Measurements from ENCODE around the gene CBX5.
"Not testable (repeated sequence)": the region's sequence is repeated elsewhere in the genome, so short reads cannot be mapped to it uniquely, and the experiment has no call there.

The CBX5 gene

DNA sequence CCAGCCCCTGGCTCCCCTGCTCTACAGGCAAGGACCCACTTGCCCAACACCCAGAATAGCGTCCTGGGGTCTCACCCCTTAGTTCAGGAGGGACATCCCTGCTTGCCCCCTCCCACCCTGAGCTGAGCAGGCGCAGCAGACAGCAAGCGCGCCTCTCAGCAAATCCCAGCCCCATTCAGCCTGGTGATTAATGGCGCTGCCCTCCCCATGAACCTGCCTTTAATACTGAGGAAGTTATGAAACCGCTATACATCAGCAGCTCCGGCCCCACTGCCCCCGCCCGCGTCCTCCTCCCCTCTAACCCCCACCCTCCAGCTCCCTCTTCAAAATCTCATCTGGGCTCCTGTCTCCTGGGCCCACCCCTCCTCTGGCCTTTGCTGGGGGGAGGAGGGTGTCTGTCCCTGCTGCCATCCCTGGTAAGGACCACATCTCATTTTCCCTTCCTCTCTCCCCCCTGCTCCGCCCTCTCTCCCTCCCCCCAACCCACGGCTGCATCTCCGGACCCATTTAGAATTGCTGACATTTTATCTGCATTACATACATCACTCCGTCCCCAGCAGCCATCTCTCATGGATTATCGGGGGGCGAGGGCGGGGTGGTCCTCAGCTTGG is 84.1 kb downstream of the CBX5 start:
- no peak for DNase-seq

DNA sequence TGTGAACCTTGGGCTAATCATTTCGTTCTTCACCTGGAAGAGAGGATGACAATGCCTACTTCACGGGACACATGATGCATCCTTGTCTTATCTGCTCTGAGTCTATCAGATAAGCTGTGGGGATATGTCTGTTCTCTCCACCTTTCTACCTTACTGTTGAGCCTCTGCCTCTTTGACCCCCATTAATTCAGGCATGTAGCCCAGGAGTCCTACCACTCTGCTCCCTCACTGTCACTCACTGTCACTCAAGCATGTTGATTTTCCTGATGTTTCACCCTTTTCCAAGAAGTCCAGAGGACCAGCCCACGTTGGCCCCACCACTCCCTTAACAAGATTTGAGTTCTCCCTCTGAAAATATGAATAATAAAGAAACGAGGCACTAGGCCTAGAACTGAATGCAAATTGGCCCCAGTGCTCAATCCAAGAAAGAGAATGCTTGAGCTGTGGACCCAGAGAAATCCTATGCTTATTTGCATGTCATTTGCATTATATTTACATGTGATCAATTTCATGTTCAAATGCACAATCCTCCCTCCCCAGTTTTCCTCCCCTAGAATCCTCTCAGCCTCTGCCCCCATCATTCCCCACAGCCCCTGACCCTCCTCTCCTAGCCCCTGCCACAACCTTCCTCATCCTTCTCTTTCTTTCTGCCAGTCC is 84.7 kb downstream of the CBX5 start:
- no peak for DNase-seq

DNA sequence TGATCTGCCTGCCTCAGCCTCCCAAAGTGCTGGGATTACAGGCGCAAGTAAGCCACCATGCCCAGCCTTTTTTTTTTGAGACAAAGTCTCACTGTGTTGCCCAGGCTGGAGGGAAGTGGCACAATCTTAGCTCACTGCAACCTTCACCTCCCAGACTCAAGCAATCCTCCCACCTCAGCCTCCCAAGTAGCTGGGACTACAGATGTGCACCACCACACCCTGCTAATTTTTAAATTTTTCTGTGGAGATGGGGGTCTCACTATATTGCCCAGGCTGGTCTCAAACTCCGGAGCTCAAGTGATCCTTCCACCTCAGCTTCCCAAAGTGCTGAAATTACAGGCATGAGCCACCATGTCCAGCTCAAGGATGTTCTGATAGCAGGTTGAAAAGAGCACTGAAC is 85.3 kb downstream of the CBX5 start:
- DNase-seq = not testable (repeated sequence)

DNA sequence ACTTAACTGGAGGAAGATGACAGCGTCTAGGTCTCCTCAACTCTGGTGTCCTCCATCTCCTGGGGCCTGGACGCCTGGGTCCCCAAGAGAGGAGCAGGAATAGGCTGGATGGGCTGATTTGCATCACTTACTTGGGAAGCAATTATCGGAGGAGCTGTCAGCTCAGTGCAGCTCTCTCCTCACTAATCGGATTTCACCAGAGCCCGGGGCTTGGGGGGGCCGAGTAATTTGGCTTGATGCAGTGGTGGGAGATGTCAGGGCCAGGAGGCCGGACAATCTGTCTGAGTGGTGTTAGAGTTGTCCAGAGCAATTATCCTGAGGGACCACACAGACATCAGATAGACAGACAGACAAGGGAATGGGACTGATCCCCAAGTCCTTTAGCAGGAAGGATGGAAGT is 86.5 kb downstream of the CBX5 start:
- no peak for DNase-seq

DNA sequence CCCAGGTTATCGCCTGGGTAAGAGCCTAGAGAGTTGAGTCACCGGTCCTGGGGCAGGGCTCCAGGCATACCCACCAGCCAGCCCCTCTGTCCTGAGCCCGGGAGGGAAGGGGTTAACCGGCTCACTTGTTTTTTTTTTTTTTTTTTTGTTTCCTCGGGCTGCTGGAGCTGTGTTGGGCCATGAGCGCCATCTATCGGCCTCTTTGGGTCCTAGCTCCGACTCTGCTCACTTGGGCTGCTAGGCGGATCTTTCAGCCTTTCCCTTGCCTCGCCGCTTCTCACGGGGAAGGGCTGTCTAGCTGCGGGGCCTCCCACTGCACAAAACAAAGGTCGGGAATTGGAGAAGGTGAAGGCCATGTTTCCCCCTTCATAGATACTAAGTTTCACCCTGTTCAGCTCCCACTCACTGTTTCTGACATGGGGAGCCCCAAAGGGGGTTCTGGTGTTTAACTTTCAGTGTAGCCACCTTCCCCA is 88.3 kb downstream of the CBX5 start:
- peak; percentile 74 for DNase-seq

DNA sequence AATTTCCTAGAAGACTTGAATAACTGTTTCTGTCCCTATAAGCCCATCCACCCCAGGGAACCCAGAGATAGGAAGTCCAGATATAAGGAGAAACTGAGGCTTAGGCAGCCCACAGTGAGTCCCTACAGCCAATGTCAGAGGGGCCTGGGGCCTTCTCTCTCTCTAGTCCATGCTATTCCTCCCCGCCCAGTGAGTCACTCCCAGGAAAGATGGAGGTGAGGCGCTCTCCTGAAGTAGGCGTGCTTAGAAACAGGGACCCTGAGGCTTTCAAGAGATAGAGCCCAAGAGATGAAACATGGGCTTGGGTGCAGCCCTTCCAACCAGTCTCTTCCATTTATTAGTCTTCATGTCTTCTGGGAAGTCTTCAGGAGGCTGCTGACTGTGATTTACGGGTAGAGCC is 88.8 kb downstream of the CBX5 start:
- no peak for DNase-seq

DNA sequence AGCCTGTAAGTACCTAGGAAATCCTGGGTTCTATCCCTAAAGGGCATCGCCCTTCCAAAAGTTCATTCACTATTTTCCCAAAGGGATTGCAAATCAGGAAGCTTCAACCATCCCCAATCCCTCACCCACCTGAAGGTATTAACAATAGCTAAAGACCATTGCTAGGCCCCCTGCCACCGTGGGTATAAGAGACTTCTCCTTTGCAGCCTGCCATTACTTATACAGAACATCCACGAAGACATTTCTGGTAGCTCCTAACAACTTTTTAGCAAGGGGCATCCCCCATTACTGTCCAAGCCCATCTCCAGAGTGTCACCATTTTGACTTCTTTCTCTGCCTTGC is 90.8 kb downstream of the CBX5 start:
- DNase-seq = no peak

DNA sequence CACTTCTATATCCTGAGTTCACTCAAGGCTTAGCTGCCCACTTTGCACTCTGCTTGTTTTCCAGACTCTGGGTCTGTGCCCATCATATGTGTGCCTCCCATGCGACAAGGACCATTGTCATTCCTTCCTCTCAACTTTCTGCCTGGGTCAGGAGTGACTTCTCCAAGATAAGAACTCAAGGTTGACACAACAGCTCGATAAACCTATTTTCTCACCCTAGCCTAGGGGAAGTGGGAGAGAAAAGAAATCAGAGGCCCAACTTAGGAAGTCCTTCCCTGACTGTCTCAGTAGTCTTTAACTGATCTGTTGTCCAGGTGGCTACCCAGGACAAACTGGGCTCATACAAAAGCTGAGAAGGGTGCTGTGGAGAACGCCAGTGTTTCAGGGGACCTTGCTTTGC is 92.8 kb downstream of the CBX5 start:
- no peak for DNase-seq

DNA sequence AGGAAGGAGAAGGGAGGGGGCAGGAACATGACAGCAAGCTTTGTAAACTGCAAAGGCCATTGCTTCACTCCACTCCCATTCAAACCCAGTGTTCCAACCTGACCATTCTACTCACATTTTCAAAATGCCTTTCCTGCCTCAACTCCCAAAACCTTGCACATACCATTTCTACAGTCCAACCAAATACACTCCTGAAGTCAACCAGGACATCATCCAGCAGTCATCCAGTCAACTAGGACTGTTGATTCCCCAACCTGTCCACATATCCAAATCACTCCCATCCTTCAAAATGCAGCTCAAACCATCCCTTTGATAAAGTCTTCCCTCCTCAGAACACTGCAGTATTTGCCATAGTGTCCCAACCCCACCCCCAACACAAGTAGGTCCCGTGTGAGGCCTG is 94.0 kb downstream of the CBX5 start:
- no peak for DNase-seq

DNA sequence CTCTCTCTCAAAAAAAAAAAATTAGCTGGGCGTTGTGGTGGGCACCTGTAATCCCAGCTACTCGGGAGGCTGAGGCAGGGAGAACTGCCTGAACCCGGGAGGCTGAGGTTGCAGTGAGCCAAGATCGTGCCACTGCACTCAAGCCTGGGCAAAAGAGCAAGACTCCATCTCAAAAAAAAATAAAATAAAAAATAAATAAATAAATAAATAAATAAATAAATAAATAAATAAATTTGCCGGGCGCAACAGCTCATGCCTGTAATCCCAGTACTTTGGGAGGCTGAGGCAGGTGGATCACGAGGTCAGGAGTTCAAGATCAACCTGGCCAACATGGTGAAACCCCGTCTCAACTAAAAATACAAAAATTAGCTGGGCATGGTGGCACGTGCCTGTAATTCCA is 94.6 kb downstream of the CBX5 start:
- not testable (repeated sequence) for DNase-seq

DNA sequence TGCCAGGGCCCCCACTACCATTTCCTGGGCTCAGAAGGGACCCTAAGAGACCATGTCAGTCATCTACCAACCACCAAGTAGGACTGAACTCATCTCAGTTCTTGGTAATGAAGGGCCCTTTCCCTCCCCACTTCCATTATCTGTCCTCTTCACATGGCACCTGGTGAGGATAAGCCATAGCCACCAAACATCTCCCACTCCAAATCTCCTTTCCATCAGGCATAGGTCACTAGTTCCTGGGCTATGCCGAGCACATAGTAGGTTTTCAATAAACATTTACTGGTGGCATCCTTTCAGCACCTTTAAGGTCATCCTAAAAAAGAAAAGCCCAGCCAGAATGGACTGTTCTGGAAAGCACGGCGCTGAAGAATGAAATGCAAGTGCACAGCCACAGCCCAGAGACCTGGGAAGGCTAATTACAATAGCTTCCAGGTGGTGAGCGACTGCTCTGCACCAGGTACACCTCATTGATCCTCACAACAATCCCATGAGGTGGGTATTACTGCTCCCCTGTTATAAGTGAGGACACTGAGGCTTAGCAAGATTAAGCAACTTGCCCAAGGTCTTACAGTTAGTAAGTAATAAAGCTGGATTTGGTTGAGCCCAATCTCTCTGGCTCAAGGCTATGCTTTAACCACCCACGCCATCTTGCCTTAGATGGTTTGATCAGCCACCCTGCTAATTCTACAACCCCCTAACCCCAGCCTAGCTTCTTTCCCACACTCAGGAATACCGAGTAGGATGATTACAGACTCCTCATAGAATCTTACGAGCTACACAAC is 95.7 kb downstream of the CBX5 start:
- DNase-seq = no peak

DNA sequence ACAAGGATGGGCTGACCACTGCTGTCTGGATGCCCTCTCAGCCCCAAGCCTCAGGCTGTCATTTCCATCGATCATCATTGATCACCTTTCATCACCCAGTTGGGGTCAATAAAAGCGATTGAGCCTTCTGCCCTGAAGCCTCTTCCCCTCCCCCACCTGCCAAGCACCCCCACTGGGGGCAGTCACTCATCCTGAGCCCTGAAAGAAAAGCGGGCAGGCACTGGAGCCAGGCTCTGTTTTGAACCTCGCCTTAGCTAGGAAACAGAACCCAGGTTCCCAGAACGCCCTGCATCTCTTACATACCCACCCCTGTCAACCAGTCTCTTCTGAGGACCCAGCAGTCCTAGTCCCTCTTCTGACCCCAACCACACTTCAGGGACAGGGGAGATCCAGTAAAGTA is 96.9 kb downstream of the CBX5 start:
- DNase-seq = no peak

DNA sequence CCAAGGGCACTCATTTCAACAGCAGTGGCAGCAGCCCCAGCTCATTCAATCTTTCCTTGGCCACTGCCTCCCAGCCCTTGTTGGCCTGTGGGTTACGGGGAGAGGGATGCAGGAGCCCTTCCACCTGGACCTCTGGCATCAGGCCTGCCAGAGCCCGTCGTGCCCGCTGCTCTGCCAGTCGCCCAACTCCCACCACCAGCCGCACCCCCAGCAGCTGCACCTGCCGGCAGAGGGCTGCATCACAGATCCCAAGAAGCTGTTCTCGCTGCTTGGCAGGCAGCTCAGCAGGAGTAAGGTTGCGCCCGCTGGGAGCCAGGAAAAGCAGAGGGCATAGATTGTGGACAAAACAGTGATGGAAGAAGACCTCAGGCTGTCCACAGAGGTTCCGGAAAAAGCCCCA is 97.8 kb downstream of the CBX5 start:
- no peak for DNase-seq
